ENCODE results near the gene ALOX12.

The ALOX12 gene

GRCh38 chr17:7023576-7024401 is 27.9 kb downstream of the ALOX12 start:
- DNase-seq: peak; percentile 77 to 92 (median 81)

- DNase-seq: no peak
Observed at GRCh38 chr17:7024402-7024785, 28.5 kb downstream of the ALOX12 start.

DNA sequence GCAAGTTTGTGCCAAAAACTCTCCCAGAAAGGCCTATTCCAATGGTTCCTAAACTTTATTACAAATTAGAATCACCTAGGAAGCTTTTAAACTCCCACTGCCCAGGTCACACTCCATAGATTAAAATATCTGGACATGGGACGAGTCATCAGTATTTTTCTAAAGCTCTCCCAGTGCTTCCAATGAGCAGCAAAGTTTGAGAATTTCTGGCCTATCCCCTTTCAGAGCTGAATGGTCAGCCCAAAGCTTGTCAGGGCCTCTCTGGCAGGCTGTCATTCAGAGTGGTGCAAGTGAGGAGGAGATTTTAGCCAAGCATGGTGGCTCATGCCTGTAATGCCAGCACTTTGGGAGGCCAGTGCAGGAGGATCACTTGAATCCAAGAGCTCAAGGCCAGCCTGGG is 29.4 kb downstream of the ALOX12 start:
- DNase-seq: no peak

DNA sequence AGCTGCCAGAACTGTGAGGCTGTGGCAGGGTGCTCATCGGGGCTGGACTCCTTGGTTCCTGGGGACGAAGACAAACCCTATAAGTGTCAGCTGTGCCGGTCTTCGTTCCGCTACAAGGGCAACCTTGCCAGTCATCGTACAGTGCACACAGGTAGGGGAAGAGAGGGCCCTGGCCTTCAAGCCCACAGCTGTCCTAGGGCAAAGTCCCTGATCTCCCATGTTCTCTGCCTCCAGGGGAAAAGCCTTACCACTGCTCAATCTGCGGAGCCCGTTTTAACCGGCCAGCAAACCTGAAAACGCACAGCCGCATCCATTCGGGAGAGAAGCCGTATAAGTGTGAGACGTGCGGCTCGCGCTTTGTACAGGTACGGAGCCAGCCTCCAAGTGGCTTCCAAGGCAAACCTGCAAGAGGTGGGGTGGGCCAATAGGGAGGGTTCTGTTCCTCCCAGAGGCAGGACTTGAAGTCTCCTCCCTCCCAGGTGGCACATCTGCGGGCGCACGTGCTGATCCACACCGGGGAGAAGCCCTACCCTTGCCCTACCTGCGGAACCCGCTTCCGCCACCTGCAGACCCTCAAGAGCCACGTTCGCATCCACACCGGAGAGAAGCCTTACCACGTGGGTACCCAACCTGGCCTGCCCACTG is 30.7 kb downstream of the ALOX12 start:
- DNase-seq: no peak

DNA sequence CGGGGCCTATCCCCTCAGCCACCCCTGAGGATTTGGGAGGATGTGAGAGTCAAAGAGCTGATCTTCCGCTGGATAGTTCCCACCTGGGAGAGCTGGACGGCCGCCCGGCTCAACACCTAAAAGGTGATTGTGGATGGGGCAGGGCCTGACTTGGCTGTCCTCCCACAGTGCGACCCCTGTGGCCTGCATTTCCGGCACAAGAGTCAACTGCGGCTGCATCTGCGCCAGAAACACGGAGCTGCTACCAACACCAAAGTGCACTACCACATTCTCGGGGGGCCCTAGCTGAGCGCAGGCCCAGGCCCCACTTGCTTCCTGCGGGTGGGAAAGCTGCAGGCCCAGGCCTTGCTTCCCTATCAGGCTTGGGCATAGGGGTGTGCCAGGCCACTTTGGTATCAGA is 31.5 kb downstream of the ALOX12 start:
- no peak for DNase-seq

- no peak for DNase-seq
Observed at GRCh38 chr17:7029096-7029495, 33.2 kb downstream of the ALOX12 start.

DNA sequence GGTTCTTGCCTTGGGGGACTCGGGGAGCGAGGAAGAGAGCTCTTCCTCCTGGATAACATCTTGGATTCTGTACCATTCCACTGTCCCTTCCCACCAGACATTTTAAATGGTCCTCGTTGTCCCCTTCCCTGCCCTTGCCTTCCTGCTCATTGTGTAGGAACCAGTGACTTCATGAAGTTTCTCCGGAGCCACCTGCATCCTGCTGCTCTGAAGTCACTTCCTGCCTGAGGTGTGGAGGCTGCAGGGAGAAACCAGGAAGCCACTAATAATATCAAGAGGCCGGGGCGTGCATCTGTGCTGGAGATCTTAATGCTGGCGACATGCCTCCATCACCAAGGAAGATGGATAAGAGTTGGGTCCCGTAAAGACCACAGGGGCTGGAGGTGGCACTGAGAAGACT is 33.8 kb downstream of the ALOX12 start:
- no peak for DNase-seq

DNA sequence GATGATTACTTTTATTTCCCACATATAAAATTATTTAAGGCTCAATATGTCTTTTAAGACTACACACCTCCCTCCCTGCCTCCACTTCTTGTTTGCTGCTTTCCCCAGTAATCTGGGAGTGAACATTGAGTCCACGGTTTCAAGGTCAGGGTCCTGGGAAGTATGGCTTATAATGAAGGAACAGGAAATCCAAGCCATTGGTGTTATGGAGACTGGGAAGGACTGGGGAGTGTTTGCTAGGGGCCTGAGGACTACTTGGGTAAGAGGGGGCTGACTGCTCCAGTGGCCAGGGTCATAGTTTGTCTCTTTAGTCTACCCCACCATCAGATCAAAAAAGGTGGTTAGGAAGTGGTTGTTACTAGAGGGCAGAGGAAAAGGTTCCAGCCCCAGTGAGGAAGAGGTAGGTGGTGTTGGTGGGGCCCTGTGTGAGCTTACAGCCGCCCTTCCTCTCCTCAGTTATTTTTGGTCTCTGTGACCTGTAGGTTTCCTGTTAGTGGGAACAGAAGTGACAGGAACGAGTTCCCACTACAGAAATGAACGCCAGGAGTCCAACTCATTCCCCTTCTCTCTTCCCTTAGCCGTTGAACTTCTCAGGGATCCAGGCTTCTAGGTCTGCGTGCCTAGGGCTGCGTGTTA is 39.2 kb downstream of the ALOX12 start:
- DNase-seq: peak in 1 of 4 experiments; percentile 39

- peak; percentile 93 to 96 (median 95) for DNase-seq
Observed at GRCh38 chr17:7035591-7036368, 39.9 kb downstream of the ALOX12 start, which contains the start of gene SLC16A13. Gene SLC16A13, plus strand, starts transcription at chr17:7036015. Its CDS starts 368 bp downstream, at chr17:7036383.

GRCh38 chr17:7038025-7038862 is 42.4 kb downstream of the ALOX12 start:
- DNase-seq: no peak

- DNase-seq: no peak
Observed at GRCh38 chr17:7039832-7040231, 44.0 kb downstream of the ALOX12 start.

DNA sequence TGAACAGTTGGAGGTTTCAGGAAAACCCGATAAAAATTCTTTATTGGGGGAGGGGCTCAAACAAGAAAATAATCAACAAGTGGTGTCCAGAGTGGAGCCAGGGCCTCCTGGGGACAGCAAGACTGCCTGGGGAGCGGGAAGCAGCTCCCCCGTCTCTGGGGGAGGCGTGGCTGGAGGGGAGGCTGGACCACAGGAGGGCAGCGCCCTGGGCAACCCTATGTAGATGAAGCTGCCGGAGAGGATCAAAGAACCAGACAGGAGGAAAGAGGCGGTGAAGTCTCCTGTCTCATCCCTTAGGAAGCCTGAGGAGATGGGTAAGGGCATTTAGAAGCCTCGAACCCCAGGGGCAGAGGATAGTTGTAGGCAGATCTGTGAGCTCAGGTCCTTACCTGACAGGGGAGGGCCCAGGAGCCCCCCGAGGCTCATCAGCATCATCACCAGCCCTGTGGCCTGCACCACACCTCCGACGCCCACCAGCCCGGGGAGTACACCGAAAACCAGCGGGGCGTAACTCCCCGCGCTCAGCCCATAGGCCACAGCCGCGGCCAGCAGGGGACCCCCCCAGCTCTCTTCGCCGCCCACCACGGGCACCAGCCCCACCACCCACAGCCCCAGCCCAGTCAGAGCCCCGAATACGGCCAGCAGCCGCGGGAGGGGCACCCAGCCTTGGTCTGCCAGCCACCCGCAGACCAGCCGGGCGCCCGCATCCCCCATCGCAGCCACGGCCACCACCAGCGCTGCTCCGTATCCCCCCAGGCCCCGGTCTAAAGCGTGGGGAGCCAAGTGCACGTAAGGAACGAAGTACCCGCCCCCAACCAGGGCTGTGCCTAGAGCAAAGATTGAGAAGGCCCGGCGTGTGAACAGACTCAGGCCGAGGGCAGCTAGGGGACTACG is 46.0 kb downstream of the ALOX12 start:
- no peak for DNase-seq

DNA sequence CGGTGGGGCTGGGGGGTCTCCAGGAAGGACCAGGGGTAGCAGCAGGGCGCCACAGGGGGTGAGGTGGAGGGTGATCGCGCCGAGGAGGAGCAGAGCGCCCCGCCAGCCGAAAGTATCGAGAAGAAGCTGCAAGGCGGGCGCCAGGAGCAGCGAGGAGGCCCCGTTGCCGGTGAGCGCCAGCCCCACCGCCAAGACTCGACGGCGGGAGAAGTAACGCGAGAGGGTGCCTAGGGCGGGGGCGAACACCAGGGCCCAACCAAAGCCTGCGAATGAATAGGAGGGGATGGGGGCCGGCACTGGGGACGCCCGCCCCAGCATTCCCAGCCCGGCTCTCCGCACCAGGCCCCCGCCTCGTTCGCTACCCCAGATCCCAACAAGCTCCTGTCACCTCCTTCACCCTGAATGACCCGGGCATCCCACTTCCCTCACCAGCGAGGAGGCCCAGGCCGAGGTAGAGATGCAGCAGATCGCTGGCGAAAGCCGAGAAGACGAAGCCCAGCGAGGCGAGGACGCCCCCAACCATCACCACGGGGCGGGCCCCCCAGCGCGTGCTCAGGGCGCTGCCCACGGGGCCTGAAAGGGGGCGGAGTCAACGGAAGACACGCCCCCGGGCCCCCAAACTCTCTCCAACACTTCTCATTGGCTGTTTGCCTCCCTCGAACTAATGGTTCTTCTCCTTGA is 46.8 kb downstream of the ALOX12 start:
- DNase-seq: peak in 1 of 4 experiments; percentile 24

GRCh38 chr17:7043182-7043496 is 47.3 kb downstream of the ALOX12 start:
- no peak for DNase-seq

DNA sequence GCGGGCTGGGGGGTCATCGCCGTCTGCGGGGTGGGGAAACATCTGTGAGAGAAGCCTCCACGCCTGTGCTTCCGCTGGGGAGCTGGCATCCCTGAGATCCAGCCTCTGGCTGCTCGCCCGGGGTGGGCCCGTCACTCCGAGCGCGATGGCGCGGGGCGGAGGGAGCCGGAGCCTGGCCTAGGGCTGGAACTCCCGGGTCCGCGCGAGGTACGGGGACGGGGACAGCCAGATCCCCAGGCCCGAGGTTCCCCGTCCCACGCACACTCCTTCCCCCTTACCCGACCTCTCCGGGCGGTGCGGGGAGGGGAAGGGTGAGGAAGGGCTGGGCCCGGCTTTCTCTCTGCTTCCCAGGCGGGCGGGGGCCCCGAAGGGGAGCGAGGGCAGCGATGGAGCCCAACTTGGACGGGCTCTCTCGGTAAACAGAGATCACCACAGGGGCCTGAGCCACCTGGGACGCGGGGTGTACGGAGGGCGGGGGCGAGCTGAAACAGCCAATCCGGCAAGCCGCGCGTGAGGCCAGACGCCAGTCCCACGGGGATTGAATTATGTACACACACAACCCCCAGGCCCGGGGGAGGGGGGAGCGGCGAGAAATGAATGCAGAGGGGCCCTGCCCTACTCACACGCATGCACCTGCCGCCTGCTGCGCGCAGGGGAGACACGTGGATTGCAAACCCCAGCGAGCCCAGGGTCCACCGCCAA is 47.8 kb downstream of the ALOX12 start, which contains the start of gene SLC16A11:
TSS of gene SLC16A11 (minus strand) at position 596 of the 702 bp plus-strand sequence. CDS start at position 17, 579 bp downstream.
- DNase-seq: peak in 1 of 4 experiments; percentile 12

GRCh38 chr17:7045492-7046126 is 49.8 kb downstream of the ALOX12 start:
- peak in 2 of 4 experiments; percentile 10 to 24 for DNase-seq

GRCh38 chr17:7046127-7046724 is 50.4 kb downstream of the ALOX12 start:
- no peak for DNase-seq

GRCh38 chr17:7046725-7047397 is 51.0 kb downstream of the ALOX12 start:
- DNase-seq: peak in 3 of 4 experiments; percentile 26 to 48 (median 43)

Measured in activated CD4-positive, CD25-positive, alpha-beta regulatory T cell (primary cell).